H9 (cell line): ENCODE results near the gene OSM. TPM values are rescaled to one million over a fixed set of nuclear protein-coding genes. Genes with fewer than 3 reads are reported as not detected.

Experiments
- DNase-seq: peaks from one replicate; pipeline ENCODE4 v3.0.0-alpha.2; 2017
- H2AFZ ChIP-seq: one replicate; pipeline ENCODE4 v1.6.1; 2013; ENCODE audit warnings: mild to moderate bottlenecking, low read length, control low read depth, moderate library complexity
- H2AK5ac ChIP-seq: 2 replicates; pipeline ENCODE4 v1.6.1; 2013; ENCODE audit warnings: low read length, control low read depth, mixed read lengths; ENCODE audit not compliant: insufficient read length
- H2BK120ac ChIP-seq: one replicate; pipeline ENCODE4 v1.6.1; 2013; ENCODE audit warnings: low read depth, mild to moderate bottlenecking, low read length, control low read depth, inconsistent platforms; ENCODE audit not compliant: poor library complexity, severe bottlenecking
- H2BK12ac ChIP-seq: 2 replicates; pipeline ENCODE4 v1.6.1; 2013; ENCODE audit warnings: low read length, control low read depth, mixed read lengths, low read depth; ENCODE audit not compliant: insufficient read length
- H2BK15ac ChIP-seq: 2 replicates; pipeline ENCODE4 v1.6.1; 2013; ENCODE audit warnings: low read depth, low read length, control low read depth
- H2BK20ac ChIP-seq: one replicate; pipeline ENCODE4 v1.6.1; 2013; ENCODE audit warnings: low read depth, mild to moderate bottlenecking, low read length, control low read depth, inconsistent platforms; ENCODE audit not compliant: poor library complexity, severe bottlenecking
- H2BK5ac ChIP-seq: 2 replicates; pipeline ENCODE4 v1.6.1; 2013; ENCODE audit warnings: low read length, control low read depth, mixed read lengths; ENCODE audit not compliant: insufficient read length
- H3K14ac ChIP-seq: 2 replicates; pipeline ENCODE4 v1.6.1; 2013; ENCODE audit warnings: low read length, control low read depth; ENCODE audit not compliant: insufficient read depth
- H3K18ac ChIP-seq: 2 replicates; pipeline ENCODE4 v1.6.1; 2013; ENCODE audit warnings: low read depth, mild to moderate bottlenecking, mixed read lengths, low read length, control low read depth; ENCODE audit not compliant: insufficient read length
- H3K23ac ChIP-seq: 2 replicates; pipeline ENCODE4 v1.6.1; 2013; ENCODE audit warnings: low read length, control low read depth, mixed read lengths, low read depth; ENCODE audit not compliant: insufficient read length
- H3K23me2 ChIP-seq: 2 replicates; pipeline ENCODE4 v1.6.1; 2013; ENCODE audit warnings: low read depth, mild to moderate bottlenecking, mixed read lengths, low read length, control low read depth; ENCODE audit not compliant: insufficient read length, poor library complexity, severe bottlenecking
- H3K27ac ChIP-seq: 2 replicates; pipeline ENCODE4 v1.5.1; 2013; ENCODE audit warnings: low read length, control low read depth, mixed read lengths, low read depth; ENCODE audit not compliant: insufficient read length
- H3K27me3 ChIP-seq: 2 replicates; pipeline ENCODE4 v1.6.1; 2013; ENCODE audit warnings: low read length, control low read depth, inconsistent platforms; ENCODE audit not compliant: insufficient read depth
- H3K4ac ChIP-seq: 2 replicates; pipeline ENCODE4 v1.6.1; 2013; ENCODE audit warnings: low read depth, mild to moderate bottlenecking, control low read depth, inconsistent platforms, low read length, moderate library complexity
- H3K4me1 ChIP-seq: 2 replicates; pipeline ENCODE4 v1.6.1; 2013; ENCODE audit warnings: low read length, control low read depth, inconsistent platforms; ENCODE audit not compliant: insufficient read depth
- H3K4me2 ChIP-seq: 2 replicates; pipeline ENCODE4 v1.6.1; 2013; ENCODE audit warnings: low read length, control low read depth, mixed read lengths; ENCODE audit not compliant: insufficient read length, insufficient read depth
- H3K56ac ChIP-seq: 2 replicates; pipeline ENCODE4 v1.6.1; 2013; ENCODE audit warnings: low read depth, mild to moderate bottlenecking, mixed read lengths, low read length, control low read depth; ENCODE audit not compliant: insufficient read length
- H3K79me1 ChIP-seq: 2 replicates; pipeline ENCODE4 v1.6.1; 2013; ENCODE audit warnings: low read depth, mild to moderate bottlenecking, moderate library complexity, low read length, control low read depth, inconsistent platforms; ENCODE audit not compliant: insufficient read depth, poor library complexity, severe bottlenecking
- H3K79me2 ChIP-seq: 2 replicates; pipeline ENCODE4 v1.6.1; 2013; ENCODE audit warnings: low read length, control low read depth, inconsistent platforms; ENCODE audit not compliant: insufficient read depth
- H3K9ac ChIP-seq: 2 replicates; pipeline ENCODE4 v1.6.1; 2013; ENCODE audit warnings: low read length, control low read depth, mixed read lengths; ENCODE audit not compliant: insufficient read length; ENCODE audit errors: extremely low read depth
- H3K9me3 ChIP-seq: one replicate; pipeline ENCODE4 v1.6.1; 2013; ENCODE audit warnings: low read depth, low read length, inconsistent platforms; ENCODE audit not compliant: control insufficient read depth
- H3T11ph ChIP-seq: one replicate; pipeline ENCODE4 v1.6.1; 2013; ENCODE audit warnings: mild to moderate bottlenecking, low read length, control low read depth, inconsistent platforms
- H4K20me1 ChIP-seq: one replicate; pipeline ENCODE4 v1.6.1; 2013; ENCODE audit not compliant: control insufficient read depth, insufficient read length, insufficient read depth
- H4K5ac ChIP-seq: 2 replicates; pipeline ENCODE4 v1.6.1; 2013; ENCODE audit warnings: low read depth, mild to moderate bottlenecking, mixed read lengths, low read length, control low read depth; ENCODE audit not compliant: insufficient read length
- H4K8ac ChIP-seq: replicated peaks from 2 replicates; pipeline ENCODE4 v1.6.1; 2013; ENCODE audit warnings: low read length, control low read depth, mixed read lengths, low read depth; ENCODE audit not compliant: insufficient read length
- H4K91ac ChIP-seq: 2 replicates; pipeline ENCODE4 v1.6.1; 2013; ENCODE audit warnings: low read depth, mild to moderate bottlenecking, moderate library complexity, mixed read lengths, low read length, control low read depth; ENCODE audit not compliant: insufficient read length
- H3K27ac Mint-ChIP-seq, 3 experiments: 2 replicates in 2 of 3; 3 replicates in 1 of 3; pipeline ENCODE4 v1.8.0; 2020 to 2021; ENCODE audit warnings: mixed read lengths in 3 of 3, mild to moderate bottlenecking in 1 of 3, moderate library complexity in 1 of 3
- H3K27me3 Mint-ChIP-seq: 2 replicates; pipeline ENCODE4 v1.8.0; 2021; ENCODE audit warnings: low read depth, mild to moderate bottlenecking, moderate library complexity, mixed read lengths
- H3K36me3 Mint-ChIP-seq, 3 experiments: 2 replicates in 2 of 3; 3 replicates in 1 of 3; pipeline ENCODE4 v1.8.0; 2020 to 2021; ENCODE audit warnings: low read depth in 3 of 3, mixed read lengths in 3 of 3; ENCODE audit not compliant: insufficient read depth in 1 of 3
- H3K4me1 Mint-ChIP-seq, 2 experiments: 2 replicates each; pipeline ENCODE4 v1.8.0; 2020; ENCODE audit warnings: mixed read lengths in 2 of 2
- H3K4me3 Mint-ChIP-seq, 2 experiments: 2 replicates in 1 of 2; 3 replicates in 1 of 2; pipeline ENCODE4 v1.8.0; 2020 to 2021; ENCODE audit warnings: mild to moderate bottlenecking in 2 of 2, mixed read lengths in 2 of 2, moderate library complexity in 1 of 2
- H3K9me3 Mint-ChIP-seq, 2 experiments: 2 replicates in 1 of 2; 3 replicates in 1 of 2; pipeline ENCODE4 v1.8.0; 2020; ENCODE audit warnings: mild to moderate bottlenecking in 2 of 2, mixed read lengths in 2 of 2, moderate library complexity in 1 of 2
- CTCF ChIP-seq: fragments of 200-600 bp; sonication (generic); conservative IDR thresholded peaks from 3 replicates; pipeline ENCODE4 v1.8.0; 2021; ENCODE audit warnings: antibody characterized with exemption, mild to moderate bottlenecking
- WGBS: extraction: QIAGEN DNeasy Blood & Tissue Kit; methylation state at CpG from one replicate; pipeline ENCODE4 v1.1.7; 2013; ENCODE audit warnings: missing lambda C conversion rate, low lambda C conversion rate, mixed read lengths; ENCODE audit not compliant: insufficient read length; ENCODE audit errors: extremely low coverage; 5-methylcytosine and 5-hydroxymethylcytosine counted together
- total RNA-seq: library from RNA; stranded (reverse); gene quantifications from 2 replicates; pipeline ENCODE4 v1.2.1, GENCODE V29; 2021

OSM gene
- total RNA-seq, 1 experiment from 2014 or later, result not detected

GRCh38 chr22:30225220-30225927 is 41.3 kb downstream of the OSM start:
- Histone ChIP-seq H3K4ac (no peak overlapping the region), H3K4me2 (no peak overlapping the region), H3K9me3 (no peaks in the 10 kb centered on the region), H3K79me1 (no peaks in the 10 kb centered on the region), H4K8ac (no peak overlapping the region), H2BK20ac (no peak overlapping the region), H3K27me3 (no peaks in the 10 kb centered on the region), H2BK15ac (no peak overlapping the region), H2AFZ (no peak overlapping the region), H4K20me1 (no peaks in the 10 kb centered on the region), H3T11ph (no peak overlapping the region), H3K56ac (no peak overlapping the region), H2AK5ac (no peak overlapping the region), H2BK5ac (no peak overlapping the region), H3K4me1 (peaks cover 2% of the 10 kb centered on the region; the same call in 1 of the 2 replicates), H4K91ac (no peak overlapping the region), H2BK12ac (no peak overlapping the region), H4K5ac (no peak overlapping the region), H3K23me2 (no peaks in the 10 kb centered on the region), H3K79me2 (no peaks in the 10 kb centered on the region), H3K27ac (no peak overlapping the region), H3K23ac (no peak overlapping the region), H2BK120ac (no peak overlapping the region), H3K18ac (no peak overlapping the region), H3K9ac (no peak overlapping the region), H3K14ac (no peak overlapping the region)
- WGBS, result no CpG with 5 or more reads among the region's 7 CpGs
- Mint-ChIP-seq H3K4me3 (no peak overlapping the region; a peak in 1 of 5 replicates), H3K36me3 (no peaks in the 10 kb centered on the region), H3K9me3 (no peaks in the 10 kb centered on the region), H3K27me3 (peaks cover 8% of the 10 kb centered on the region), H3K4me1 (peaks cover 12 to 15% of the 10 kb centered on the region in 2 experiments), H3K27ac (no peak overlapping the region)
- DNase-seq, result no peak
- no peak for TF ChIP-seq CTCF
